GM21576 (cell line): ENCODE data around the gene EEF2K.

ENCODE experiments used
- ATAC-seq: cut with Tn5 transposase; IDR thresholded peaks from one replicate; pipeline ENCODE4 v1.9.1; 2021; ENCODE audit warnings: mild to moderate bottlenecking, moderate library complexity; ENCODE audit not compliant: unreplicated experiment

EEF2K gene

GRCh38 chr16:22314661-22315626, 108.9 kb downstream of the EEF2K start:
- no peak for ATAC-seq

GRCh38 chr16:22315979-22316378, 109.9 kb downstream of the EEF2K start:
- no peak for ATAC-seq

- ATAC-seq: no peak
Observed at GRCh38 chr16:22316411-22316811, 110.3 kb downstream of the EEF2K start.

GRCh38 chr16:22317001-22317530, 111.0 kb downstream of the EEF2K start:
- ATAC-seq: no peak

- no peak for ATAC-seq
Observed at GRCh38 chr16:22317625-22318024, 111.5 kb downstream of the EEF2K start.

GRCh38 chr16:22318690-22319358, 112.7 kb downstream of the EEF2K start:
- no peak for ATAC-seq

GRCh38 chr16:22320572-22321339, 114.7 kb downstream of the EEF2K start:
- no peak for ATAC-seq

GRCh38 chr16:22321340-22322001, 115.4 kb downstream of the EEF2K start:
- no peak for ATAC-seq

GRCh38 chr16:22322021-22322471, 116.0 kb downstream of the EEF2K start:
- ATAC-seq: no peak

GRCh38 chr16:22322741-22323140, 116.7 kb downstream of the EEF2K start:
- no peak for ATAC-seq

- ATAC-seq: no peak
Observed at GRCh38 chr16:22323173-22323958, 117.3 kb downstream of the EEF2K start.

- no peak for ATAC-seq
Observed at GRCh38 chr16:22323959-22324786, 118.1 kb downstream of the EEF2K start.

- no peak for ATAC-seq
Observed at GRCh38 chr16:22324787-22325597, 118.9 kb downstream of the EEF2K start.

GRCh38 chr16:22325598-22326368, 119.7 kb downstream of the EEF2K start:
- ATAC-seq: no peak

- ATAC-seq: no peak
Observed at GRCh38 chr16:22326369-22326652, 120.2 kb downstream of the EEF2K start.

GRCh38 chr16:22326771-22327445, 120.8 kb downstream of the EEF2K start:
- no peak for ATAC-seq

GRCh38 chr16:22327446-22327775, 121.3 kb downstream of the EEF2K start:
- ATAC-seq: no peak
